CD8-positive, alpha-beta memory T cell (primary cell): ENCODE measurements around the gene RBP5. TPM values are rescaled to one million over a fixed set of nuclear protein-coding genes. Genes with fewer than 3 reads are reported as not detected.
"Not testable (repeated sequence)": the region's sequence is repeated elsewhere in the genome, so short reads cannot be mapped to it uniquely, and the experiment has no call there.

Source experiments
- CTCF ChIA-PET: fragments of 350-600 bp; sonication (Branson Sonifier 250); formaldehyde crosslinking; loops from one replicate; lab custom pipeline; 2021; ENCODE audit warnings: antibody characterized with exemption; lab: Charles Lee
- POLR2A ChIA-PET: fragments of 350-600 bp; sonication (Branson Sonifier 250); formaldehyde crosslinking; loops from one replicate; lab custom pipeline; 2021; ENCODE audit warnings: antibody characterized with exemption; lab: Charles Lee
- DNase-seq, 5 donors: peaks; one replicate each; pipeline versions ENCODE4 v3.0.0 to v3.0.0-alpha.2; 2020 to 2022; ENCODE audit warnings: mixed read lengths in 1 of 5
- H3K27ac ChIP-seq: one replicate; pipeline ENCODE4 v1.7.0; 2013; ENCODE audit warnings: low read depth, mild to moderate bottlenecking, low read length, moderate library complexity
- H3K27me3 ChIP-seq: 2 replicates; pipeline ENCODE4 v1.7.0; 2013; ENCODE audit warnings: low read length, mild to moderate bottlenecking; ENCODE audit not compliant: insufficient read depth, poor library complexity, severe bottlenecking
- H3K36me3 ChIP-seq: 2 replicates; pipeline ENCODE4 v1.7.0; 2013; ENCODE audit warnings: mild to moderate bottlenecking, low read length, moderate library complexity; ENCODE audit not compliant: insufficient read depth
- H3K4me1 ChIP-seq: 2 replicates; pipeline ENCODE4 v1.7.0; 2013; ENCODE audit warnings: mild to moderate bottlenecking, low read length, moderate library complexity; ENCODE audit not compliant: insufficient read depth
- H3K4me3 ChIP-seq: 2 replicates; pipeline ENCODE4 v1.7.0; 2013; ENCODE audit warnings: mild to moderate bottlenecking, low read length
- H3K9me3 ChIP-seq: 2 replicates; pipeline ENCODE4 v1.7.0; 2013; ENCODE audit warnings: mild to moderate bottlenecking, low read length
- H3K27ac Mint-ChIP-seq, 8 donors: one replicate each; pipeline ENCODE4 v1.8.0; 2020 to 2021; ENCODE audit warnings: mixed read lengths in 8 of 8, mild to moderate bottlenecking in 6 of 8, inconsistent platforms in 3 of 8, moderate library complexity in 3 of 8
- H3K27me3 Mint-ChIP-seq, 2 donors: one replicate each; pipeline ENCODE4 v1.8.0; 2020 to 2021; ENCODE audit warnings: mixed read lengths in 2 of 2, mild to moderate bottlenecking in 1 of 2, moderate library complexity in 1 of 2
- H3K36me3 Mint-ChIP-seq, 3 donors: one replicate each; pipeline ENCODE4 v1.8.0; 2020 to 2021; ENCODE audit warnings: mixed read lengths in 3 of 3, inconsistent platforms in 1 of 3, mild to moderate bottlenecking in 1 of 3
- H3K4me1 Mint-ChIP-seq, 3 donors: one replicate each; pipeline ENCODE4 v1.8.0; 2020 to 2021; ENCODE audit warnings: mixed read lengths in 3 of 3, inconsistent platforms in 1 of 3, mild to moderate bottlenecking in 1 of 3
- H3K4me3 Mint-ChIP-seq, 7 donors: one replicate each; pipeline ENCODE4 v1.8.0; 2020 to 2021; ENCODE audit warnings: mixed read lengths in 7 of 7, mild to moderate bottlenecking in 6 of 7, moderate library complexity in 4 of 7, inconsistent platforms in 2 of 7
- H3K9me3 Mint-ChIP-seq, 5 donors: one replicate each; pipeline ENCODE4 v1.8.0; 2020 to 2022; ENCODE audit warnings: mixed read lengths in 5 of 5, mild to moderate bottlenecking in 3 of 5, moderate library complexity in 2 of 5, inconsistent platforms in 1 of 5
- polyA plus RNA-seq: library from polyadenylated mRNA; unstranded; fragments of 300-500 nt; fragmentation: Illumina TruSeq; gene quantifications from one replicate; pipeline ENCODE4 v1.2.3, GENCODE V29; 2021
- total RNA-seq, 2 experiments: library from RNA; stranded (reverse); gene quantifications; one replicate each; pipeline ENCODE4 v1.2.3, GENCODE V29; 2021

The RBP5 gene
- total and polyA plus RNA-seq, 3 experiments from 2014 or later, result 0.31 TPM; not detected in 2

- Mint-ChIP-seq H3K4me1 (peaks cover 40 to 48% (median 42%) of the 10 kb centered on the region in 3 donors), H3K36me3 (peaks cover 4 to 33% (median 10%) of the 10 kb centered on the region in 3 donors), H3K27me3 (peaks cover 0 to 2% of the 10 kb centered on the region in 2 donors), H3K4me3 (peak overlapping the region in 1 of 7 donors; percentile 3), H3K27ac (no peak overlapping the region), H3K9me3 (peaks cover 3 to 12% (median 7%) of the 10 kb centered on the region in 5 donors)
- Histone ChIP-seq H3K9me3 (peaks cover 7% of the 10 kb centered on the region), H3K36me3 (no peaks in the 10 kb centered on the region), H3K27me3 (no peaks in the 10 kb centered on the region), H3K4me3 (no peak overlapping the region), H3K4me1 (peaks cover 25% of the 10 kb centered on the region), H3K27ac (no peak overlapping the region)
- ChIA-PET CTCF (interaction anchor here (0.9 to 7.7 kb wide), 7 partner anchors 9 to 238 kb away, joined by 3 to 69 read pairs (median 9); partner anchors contain the start of genes C12orf57, RNU7-1 and SPSB2), POLR2A (no interaction called here)
- no peak for DNase-seq
These were observed 18.0 kb downstream of the RBP5 start for GRCh38 chr12:7110661-7111060.

GRCh38 chr12:7109572-7109920 is 19.1 kb downstream of the RBP5 start:
- Histone ChIP-seq H3K4me3 (peak overlapping the region; percentile 71), H3K4me1 (peaks cover 25% of the 10 kb centered on the region), H3K36me3 (no peaks in the 10 kb centered on the region), H3K9me3 (peaks cover 8% of the 10 kb centered on the region), H3K27me3 (no peaks in the 10 kb centered on the region), H3K27ac (peak overlapping the region; percentile 75)
- Mint-ChIP-seq H3K4me3 (peak overlapping the region; percentile 86 to 99 (median 95)), H3K9me3 (peaks cover 4 to 15% (median 9%) of the 10 kb centered on the region in 5 donors), H3K36me3 (peaks cover 4 to 29% (median 13%) of the 10 kb centered on the region in 3 donors), H3K27ac (peak overlapping the region in 6 of 8 donors; percentile 33 to 87 (median 80)), H3K27me3 (peaks cover 0 to 2% of the 10 kb centered on the region in 2 donors), H3K4me1 (peaks cover 46 to 52% (median 51%) of the 10 kb centered on the region in 3 donors)
- POLR2A ChIA-PET, result interaction anchor here (0.6 to 1.4 kb wide), 2 partner anchors 170 to 237 kb away, joined by 3 to 4 read pairs; partner anchors contain the start of gene SPSB2
- no peak for DNase-seq
- CTCF ChIA-PET, result interaction anchor here (0.9 to 7.7 kb wide), 16 partner anchors 10 to 240 kb away, joined by 3 to 69 read pairs (median 6); partner anchors contain the start of genes C12orf57, LPCAT3, RNU7-1 and SPSB2

- DNase-seq, result peak; percentile 62 to 83 (median 76)
- Histone ChIP-seq H3K4me3 (peak within 1 kb of the TSS; percentile 96), H3K36me3 (no peaks in the 10 kb centered on the region), H3K27me3 (no peaks in the 10 kb centered on the region), H3K4me1 (peaks cover 25% of the 10 kb centered on the region), H3K27ac (peak within 1 kb of the TSS; percentile 75), H3K9me3 (peaks cover 8% of the 10 kb centered on the region)
- H3K4me1 Mint-ChIP-seq, result peaks cover 46 to 57% (median 52%) of the 10 kb centered on the region in 3 donors
- POLR2A ChIA-PET, result interaction anchor here (0.6 to 1.5 kb wide), 8 partner anchors 91 to 420 kb away, joined by 3 to 10 read pairs (median 4); partner anchors contain the start of genes C12orf57, ENO2, LPCAT3 and RNU7-1
- H3K4me3 Mint-ChIP-seq, result peak within 1 kb of the TSS; percentile 93 to 99 (median 95)
- CTCF ChIA-PET, result interaction anchor here (0.8 to 7.7 kb wide), 32 partner anchors 9 to 276 kb away, joined by 3 to 69 read pairs (median 5); partner anchors contain the start of genes C12orf57, C1R, LPCAT3 and PTPN6
- peaks cover 0 to 2% of the 10 kb centered on the region in 2 donors for H3K27me3 Mint-ChIP-seq
- H3K36me3 Mint-ChIP-seq, result peaks cover 6 to 31% (median 13%) of the 10 kb centered on the region in 3 donors
- peaks cover 4 to 15% (median 9%) of the 10 kb centered on the region in 5 donors for H3K9me3 Mint-ChIP-seq
- peak within 1 kb of the TSS; percentile 86 to 97 (median 94) for H3K27ac Mint-ChIP-seq
These were observed 19.7 kb downstream of the RBP5 start, which contains the start of gene C1RL for GRCh38 chr12:7108796-7109571. Gene C1RL (minus strand): TSS chr12:7109214. CDS start chr12:7109180, 34 bp downstream.

GRCh38 chr12:7108003-7108795 is 20.5 kb downstream of the RBP5 start:
- Mint-ChIP-seq H3K36me3 (peaks cover 10 to 36% (median 17%) of the 10 kb centered on the region in 3 donors), H3K27ac (peak overlapping the region; percentile 86 to 97 (median 94)), H3K4me3 (peak overlapping the region; percentile 93 to 99 (median 95)), H3K9me3 (peaks cover 4 to 15% (median 9%) of the 10 kb centered on the region in 5 donors), H3K4me1 (peaks cover 45 to 62% (median 56%) of the 10 kb centered on the region in 3 donors), H3K27me3 (peaks cover 0 to 2% of the 10 kb centered on the region in 2 donors)
- ChIA-PET POLR2A (interaction anchor here (0.8 to 1.5 kb wide), 8 partner anchors 90 to 419 kb away, joined by 3 to 10 read pairs (median 4); partner anchors contain the start of genes C12orf57, ENO2, GPR162 and LPCAT3), CTCF (interaction anchor here (0.8 to 7.7 kb wide), 26 partner anchors 9 to 275 kb away, joined by 3 to 69 read pairs (median 5); partner anchors contain the start of genes C12orf57, C1R, LPCAT3 and PTPN6)
- H3K27ac ChIP-seq, result peak overlapping the region; percentile 75
- DNase-seq, result peak; percentile 56 to 84 (median 66)
- no peaks in the 10 kb centered on the region for H3K27me3 ChIP-seq
- peaks cover 6% of the 10 kb centered on the region for H3K36me3 ChIP-seq
- peaks cover 20% of the 10 kb centered on the region for H3K4me1 ChIP-seq
- peak overlapping the region; percentile 96 for H3K4me3 ChIP-seq
- peaks cover 8% of the 10 kb centered on the region for H3K9me3 ChIP-seq

- ChIA-PET POLR2A (interaction anchor here (0.7 to 1.5 kb wide), 7 partner anchors 16 to 286 kb away, joined by 3 to 10 read pairs (median 4); partner anchors contain the start of genes C12orf57, ENO2, GPR162 and LPCAT3), CTCF (interaction anchor here (0.8 to 7.7 kb wide), 24 partner anchors 8 to 253 kb away, joined by 3 to 69 read pairs (median 5); partner anchors contain the start of genes C12orf57, C1R, LPCAT3 and PTPN6)
- H3K4me3 ChIP-seq, result peak overlapping the region; percentile 96
- H3K4me1 ChIP-seq, result peaks cover 18% of the 10 kb centered on the region
- peaks cover 7% of the 10 kb centered on the region for H3K36me3 ChIP-seq
- peaks cover 0 to 2% of the 10 kb centered on the region in 2 donors for H3K27me3 Mint-ChIP-seq
- peak overlapping the region; percentile 75 for H3K27ac ChIP-seq
- peaks cover 13 to 39% (median 17%) of the 10 kb centered on the region in 3 donors for H3K36me3 Mint-ChIP-seq
- H3K9me3 Mint-ChIP-seq, result peaks cover 4 to 15% (median 9%) of the 10 kb centered on the region in 5 donors
- no peaks in the 10 kb centered on the region for H3K27me3 ChIP-seq
- peak overlapping the region; percentile 86 to 97 (median 94) for H3K27ac Mint-ChIP-seq
- DNase-seq, result no peak
- peaks cover 8% of the 10 kb centered on the region for H3K9me3 ChIP-seq
- H3K4me3 Mint-ChIP-seq, result peak overlapping the region; percentile 93 to 99 (median 95)
- peaks cover 46 to 66% (median 56%) of the 10 kb centered on the region in 3 donors for H3K4me1 Mint-ChIP-seq
These were observed 21.1 kb downstream of the RBP5 start for GRCh38 chr12:7107636-7108002.

- not testable (repeated sequence) for H3K27me3 ChIP-seq, H3K27me3 Mint-ChIP-seq, H3K4me3 ChIP-seq, H3K27ac ChIP-seq, H3K9me3 ChIP-seq, H3K36me3 ChIP-seq, DNase-seq
- peak overlapping the region in 6 of 8 donors; percentile 6 to 89 (median 40) for H3K27ac Mint-ChIP-seq
- H3K36me3 Mint-ChIP-seq, result peaks cover 15 to 43% (median 17%) of the 10 kb centered on the region in 3 donors
- H3K4me3 Mint-ChIP-seq, result peak overlapping the region in 6 of 7 donors; percentile 54 to 91 (median 62)
- H3K4me1 ChIP-seq, result peaks cover 18% of the 10 kb centered on the region
- H3K4me1 Mint-ChIP-seq, result peaks cover 50 to 70% (median 57%) of the 10 kb centered on the region in 3 donors
- H3K9me3 Mint-ChIP-seq, result peaks cover 4 to 15% (median 9%) of the 10 kb centered on the region in 5 donors
- ChIA-PET POLR2A (interaction anchor here (0.7 to 1.5 kb wide), 2 partner anchors 15 to 193 kb away, joined by 3 to 4 read pairs; partner anchors contain the start of gene ENO2), CTCF (interaction anchor here (1.0 to 7.7 kb wide), 13 partner anchors 10 to 252 kb away, joined by 3 to 69 read pairs (median 7); partner anchors contain the start of genes C12orf57, LPCAT3, RNU7-1 and SPSB2)
These were observed 21.5 kb downstream of the RBP5 start for GRCh38 chr12:7107181-7107580.
